Body of pancreas (tissue), 4 donors: ENCODE measurements around the gene MAP1A.
"Not testable (repeated sequence)": the region's sequence is repeated elsewhere in the genome, so short reads cannot be mapped to it uniquely, and the experiment has no call there.

Experiments used
- CTCF ChIP-seq, 7 experiments: fragments of 450-650 bp in 4 of 7; fragments of 200-600 bp in 3 of 7; sonication (generic) in 3 of 7; IDR thresholded peaks; one replicate each; pipeline ENCODE4 v1.5.1; 2016 to 2019; ENCODE audit warnings: antibody characterized with exemption in 7 of 7
- POLR2A ChIP-seq, 3 donors: fragments of 450-650 bp; IDR thresholded peaks; one replicate each; pipeline ENCODE4 v1.6.1; 2016; ENCODE audit warnings: antibody characterized with exemption in 3 of 3, mild to moderate bottlenecking in 2 of 3

GRCh38 chr15:43566615-43567014 is 49.2 kb downstream of the MAP1A start:
- TF ChIP-seq CTCF, POLR2A (IDR thresholded peaks at IDR 0.05): not testable (repeated sequence)
